HepG2 (cell line): ENCODE measurements around the gene DGCR8.
A peak's percentile ranks its signal among the peaks of the same experiment; 100 is the strongest.

ENCODE experiments used
- ARHGAP35 ChIP-seq: sonication (generic); formaldehyde crosslinking; IDR thresholded peaks from 2 replicates; pipeline ENCODE4 v1.9.0; 2022; ENCODE audit warnings: mild to moderate bottlenecking, inconsistent platforms, moderate library complexity, missing genetic modification reagents, borderline replicate concordance
- CENPT ChIP-seq: sonication (generic); formaldehyde crosslinking; IDR thresholded peaks from 2 replicates; pipeline ENCODE4 v1.8.0; 2022; ENCODE audit warnings: low read depth, mild to moderate bottlenecking, moderate library complexity, missing genetic modification reagents
- EP300 ChIP-seq, 3 experiments: sonication (generic) in 1 of 3; formaldehyde crosslinking in 1 of 3; IDR thresholded peaks; 2 replicates each; pipeline versions ENCODE4 v1.5.1 to v1.6.1; 2011 to 2020; ENCODE audit warnings: low read depth in 2 of 3, low read length in 2 of 3, borderline replicate concordance in 1 of 3, improper control_type of control experiment in 1 of 3, mild to moderate bottlenecking in 1 of 3, missing genetic modification reagents in 1 of 3, moderate library complexity in 1 of 3
- HDAC2 ChIP-seq: sonication (generic); formaldehyde crosslinking; IDR thresholded peaks from 2 replicates; pipeline ENCODE4 v1.4.0; 2020; ENCODE audit warnings: missing genetic modification reagents
- IRF2 ChIP-seq: IDR thresholded peaks from 2 replicates; pipeline ENCODE4 v1.6.1; 2018; ENCODE audit warnings: missing genetic modification reagents, missing compliant biosample characterization
- ZNF530 ChIP-seq: sonication (generic); formaldehyde crosslinking; IDR thresholded peaks from 2 replicates; pipeline ENCODE4 v1.5.0; 2020; ENCODE audit warnings: low read depth, mild to moderate bottlenecking, missing genetic modification reagents
- TF ChIP-seq, protein P1 (sequence below): sonication (generic); formaldehyde crosslinking; IDR thresholded peaks from 2 replicates; pipeline ENCODE4 v1.5.0; 2020; ENCODE audit warnings: mild to moderate bottlenecking, missing genetic modification reagents, moderate library complexity
- TF ChIP-seq, protein P2 (sequence below): sonication (generic); formaldehyde crosslinking; IDR thresholded peaks from 2 replicates; pipeline ENCODE4 v1.8.0; 2022; ENCODE audit warnings: mild to moderate bottlenecking, missing genetic modification reagents

DNA sequence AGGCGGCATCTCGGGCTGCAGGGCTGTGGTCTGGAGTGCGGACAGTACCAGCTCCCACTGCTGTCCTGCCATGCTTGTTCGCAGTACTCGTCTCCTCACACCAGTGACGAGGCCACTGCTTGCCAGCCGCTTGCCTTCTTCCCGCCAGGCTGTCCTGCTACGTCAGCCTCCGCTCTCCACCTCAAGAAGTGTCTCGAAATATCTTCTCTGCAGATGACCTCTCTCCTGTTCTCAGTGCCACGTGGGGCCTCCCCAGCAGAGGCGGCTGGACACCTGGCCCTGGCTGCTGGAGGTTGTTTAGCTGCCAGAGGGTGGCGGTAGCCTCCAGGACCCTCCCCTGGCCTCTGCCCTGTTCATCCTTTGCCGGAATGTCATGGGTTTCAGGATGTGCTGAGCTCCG, 73.9 kb downstream of the DGCR8 start:
- TF ChIP-seq EP300 (IDR thresholded peaks at IDR 0.05; ENCODE audit: low read depth in 2 of 2, low read length in 2 of 2) (no peak), EP300 (CRISPR knock-in tag; IDR thresholded peaks at IDR 0.05; ENCODE audit: borderline replicate concordance) (no peak), ZNF530 (CRISPR knock-in tag) (no peak), ARHGAP35 (CRISPR knock-in tag) (no peak), CENPT (CRISPR knock-in tag) (no peak), HDAC2 (CRISPR knock-in tag) (no peak), IRF2 (CRISPR knock-in tag) (no peak)
- TF ChIP-seq, protein P1, sequence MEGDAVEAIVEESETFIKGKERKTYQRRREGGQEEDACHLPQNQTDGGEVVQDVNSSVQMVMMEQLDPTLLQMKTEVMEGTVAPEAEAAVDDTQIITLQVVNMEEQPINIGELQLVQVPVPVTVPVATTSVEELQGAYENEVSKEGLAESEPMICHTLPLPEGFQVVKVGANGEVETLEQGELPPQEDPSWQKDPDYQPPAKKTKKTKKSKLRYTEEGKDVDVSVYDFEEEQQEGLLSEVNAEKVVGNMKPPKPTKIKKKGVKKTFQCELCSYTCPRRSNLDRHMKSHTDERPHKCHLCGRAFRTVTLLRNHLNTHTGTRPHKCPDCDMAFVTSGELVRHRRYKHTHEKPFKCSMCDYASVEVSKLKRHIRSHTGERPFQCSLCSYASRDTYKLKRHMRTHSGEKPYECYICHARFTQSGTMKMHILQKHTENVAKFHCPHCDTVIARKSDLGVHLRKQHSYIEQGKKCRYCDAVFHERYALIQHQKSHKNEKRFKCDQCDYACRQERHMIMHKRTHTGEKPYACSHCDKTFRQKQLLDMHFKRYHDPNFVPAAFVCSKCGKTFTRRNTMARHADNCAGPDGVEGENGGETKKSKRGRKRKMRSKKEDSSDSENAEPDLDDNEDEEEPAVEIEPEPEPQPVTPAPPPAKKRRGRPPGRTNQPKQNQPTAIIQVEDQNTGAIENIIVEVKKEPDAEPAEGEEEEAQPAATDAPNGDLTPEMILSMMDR: peak; percentile 50
- TF ChIP-seq, protein P2, sequence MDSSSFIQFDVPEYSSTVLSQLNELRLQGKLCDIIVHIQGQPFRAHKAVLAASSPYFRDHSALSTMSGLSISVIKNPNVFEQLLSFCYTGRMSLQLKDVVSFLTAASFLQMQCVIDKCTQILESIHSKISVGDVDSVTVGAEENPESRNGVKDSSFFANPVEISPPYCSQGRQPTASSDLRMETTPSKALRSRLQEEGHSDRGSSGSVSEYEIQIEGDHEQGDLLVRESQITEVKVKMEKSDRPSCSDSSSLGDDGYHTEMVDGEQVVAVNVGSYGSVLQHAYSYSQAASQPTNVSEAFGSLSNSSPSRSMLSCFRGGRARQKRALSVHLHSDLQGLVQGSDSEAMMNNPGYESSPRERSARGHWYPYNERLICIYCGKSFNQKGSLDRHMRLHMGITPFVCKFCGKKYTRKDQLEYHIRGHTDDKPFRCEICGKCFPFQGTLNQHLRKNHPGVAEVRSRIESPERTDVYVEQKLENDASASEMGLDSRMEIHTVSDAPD: no peak
